ENCODE results near the gene NUDT14. TPM values are rescaled to one million over a fixed set of nuclear protein-coding genes. Genes with fewer than 3 reads are reported as not detected.

Gene NUDT14
- total and polyA plus RNA-seq, 3 experiments from 2014 or later: 6.7 to 12.4 (median 6.9) TPM

GRCh38 chr14:105136401-105137322, 44.5 kb downstream of the NUDT14 start:
- Histone ChIP-seq H3K4me1 (ENCODE audit: insufficient read depth, low read length) (no peaks in the 10 kb centered on the region), H3K27ac (ENCODE audit: low read depth, low read length) (no peak overlapping the region), H3K9me3 (ENCODE audit: low read length) (no peaks in the 10 kb centered on the region), H3K36me3 (ENCODE audit: insufficient read depth, low read length) (no peaks in the 10 kb centered on the region), H3K4me3 (ENCODE audit: low read length) (no peak overlapping the region), H3K27me3 (ENCODE audit: insufficient read depth, low read length, poor library complexity, severe bottlenecking) (no peaks in the 10 kb centered on the region)
- Mint-ChIP-seq H3K36me3 (peaks cover 0 to 4% (median 2%) of the 10 kb centered on the region in 3 donors), H3K4me3 (no peak overlapping the region), H3K27me3 (peaks cover 11 to 18% of the 10 kb centered on the region in 2 donors), H3K27ac (no peak overlapping the region), H3K4me1 (no peaks in the 10 kb centered on the region), H3K9me3 (peaks cover 8 to 15% (median 14%) of the 10 kb centered on the region in 5 donors)
- DNase-seq: no peak
- CTCF ChIA-PET: no interaction called here
- POLR2A ChIA-PET: no interaction called here

- H3K27ac Mint-ChIP-seq: no peak overlapping the region
- Histone ChIP-seq H3K9me3 (ENCODE audit: low read length) (no peaks in the 10 kb centered on the region), H3K36me3 (ENCODE audit: insufficient read depth, low read length) (no peaks in the 10 kb centered on the region), H3K27ac (ENCODE audit: low read depth, low read length) (no peak overlapping the region), H3K4me3 (ENCODE audit: low read length) (no peak overlapping the region), H3K27me3 (ENCODE audit: insufficient read depth, low read length, poor library complexity, severe bottlenecking) (no peaks in the 10 kb centered on the region), H3K4me1 (ENCODE audit: insufficient read depth, low read length) (no peaks in the 10 kb centered on the region)
- DNase-seq: no peak
- H3K9me3 Mint-ChIP-seq: peaks cover 8 to 20% (median 16%) of the 10 kb centered on the region in 5 donors
- no peaks in the 10 kb centered on the region for H3K4me1 Mint-ChIP-seq
- no peak overlapping the region for H3K4me3 Mint-ChIP-seq
- H3K27me3 Mint-ChIP-seq: peaks cover 11 to 18% of the 10 kb centered on the region in 2 donors
- H3K36me3 Mint-ChIP-seq: peaks cover 0 to 4% (median 2%) of the 10 kb centered on the region in 3 donors
- ChIA-PET CTCF (no interaction called here), POLR2A (no interaction called here)
Observed at GRCh38 chr14:105135700-105136395, 45.3 kb downstream of the NUDT14 start.

GRCh38 chr14:105132921-105133654, 48.0 kb downstream of the NUDT14 start:
- no peak overlapping the region for H3K4me3 Mint-ChIP-seq
- peaks cover 0 to 6% (median 5%) of the 10 kb centered on the region in 3 donors for H3K36me3 Mint-ChIP-seq
- ChIA-PET CTCF (no interaction called here), POLR2A (no interaction called here)
- no peaks in the 10 kb centered on the region for H3K36me3 ChIP-seq (ENCODE audit: insufficient read depth, low read length)
- no peaks in the 10 kb centered on the region for H3K4me1 Mint-ChIP-seq
- no peak overlapping the region for H3K27ac Mint-ChIP-seq
- H3K27me3 ChIP-seq (ENCODE audit: insufficient read depth, low read length, poor library complexity, severe bottlenecking): no peaks in the 10 kb centered on the region
- H3K9me3 Mint-ChIP-seq: peaks cover 3 to 29% (median 25%) of the 10 kb centered on the region in 5 donors
- no peaks in the 10 kb centered on the region for H3K9me3 ChIP-seq (ENCODE audit: low read length)
- peaks cover 19 to 27% of the 10 kb centered on the region in 2 donors for H3K27me3 Mint-ChIP-seq
- H3K4me1 ChIP-seq (ENCODE audit: insufficient read depth, low read length): no peaks in the 10 kb centered on the region
- no peak overlapping the region for H3K4me3 ChIP-seq (ENCODE audit: low read length)
- no peak overlapping the region for H3K27ac ChIP-seq (ENCODE audit: low read depth, low read length)
- DNase-seq: no peak

GRCh38 chr14:105131241-105131640, 49.9 kb downstream of the NUDT14 start:
- DNase-seq: no peak
- Histone ChIP-seq H3K27ac (ENCODE audit: low read depth, low read length) (no peak overlapping the region), H3K9me3 (ENCODE audit: low read length) (no peaks in the 10 kb centered on the region), H3K27me3 (ENCODE audit: insufficient read depth, low read length, poor library complexity, severe bottlenecking) (no peaks in the 10 kb centered on the region), H3K36me3 (ENCODE audit: insufficient read depth, low read length) (no peaks in the 10 kb centered on the region), H3K4me1 (ENCODE audit: insufficient read depth, low read length) (no peaks in the 10 kb centered on the region), H3K4me3 (ENCODE audit: low read length) (no peak overlapping the region)
- Mint-ChIP-seq H3K9me3 (peaks cover 3 to 29% (median 25%) of the 10 kb centered on the region in 5 donors), H3K27me3 (peaks cover 22 to 39% of the 10 kb centered on the region in 2 donors), H3K36me3 (peaks cover 0 to 6% (median 5%) of the 10 kb centered on the region in 3 donors), H3K4me3 (no peak overlapping the region), H3K4me1 (no peaks in the 10 kb centered on the region), H3K27ac (no peak overlapping the region)
- POLR2A ChIA-PET: no interaction called here
- CTCF ChIA-PET: no interaction called here

GRCh38 chr14:105128059-105128458, 53.1 kb downstream of the NUDT14 start:
- DNase-seq: no peak
- Histone ChIP-seq H3K27ac (ENCODE audit: low read depth, low read length) (no peak overlapping the region), H3K9me3 (ENCODE audit: low read length) (no peaks in the 10 kb centered on the region), H3K4me1 (ENCODE audit: insufficient read depth, low read length) (no peaks in the 10 kb centered on the region), H3K27me3 (ENCODE audit: insufficient read depth, low read length, poor library complexity, severe bottlenecking) (no peaks in the 10 kb centered on the region), H3K36me3 (ENCODE audit: insufficient read depth, low read length) (no peaks in the 10 kb centered on the region), H3K4me3 (ENCODE audit: low read length) (no peak overlapping the region)
- no peak overlapping the region for H3K27ac Mint-ChIP-seq
- H3K4me1 Mint-ChIP-seq: peaks cover 6 to 13% (median 10%) of the 10 kb centered on the region in 3 donors
- CTCF ChIA-PET: no interaction called here
- peaks cover 0 to 6% (median 3%) of the 10 kb centered on the region in 3 donors for H3K36me3 Mint-ChIP-seq
- POLR2A ChIA-PET: no interaction called here
- no peak overlapping the region for H3K4me3 Mint-ChIP-seq
- H3K9me3 Mint-ChIP-seq: peaks cover 0 to 24% (median 17%) of the 10 kb centered on the region in 5 donors
- peaks cover 20 to 53% of the 10 kb centered on the region in 2 donors for H3K27me3 Mint-ChIP-seq

GRCh38 chr14:105126981-105127329, 54.2 kb downstream of the NUDT14 start:
- Mint-ChIP-seq H3K36me3 (peaks cover 0 to 6% (median 3%) of the 10 kb centered on the region in 3 donors), H3K27ac (no peak overlapping the region), H3K4me1 (peaks cover 6 to 13% (median 10%) of the 10 kb centered on the region in 3 donors), H3K9me3 (peaks cover 3 to 23% (median 14%) of the 10 kb centered on the region in 5 donors), H3K4me3 (no peak overlapping the region), H3K27me3 (peaks cover 20 to 58% of the 10 kb centered on the region in 2 donors)
- no peak for DNase-seq
- no peak overlapping the region for H3K27ac ChIP-seq (ENCODE audit: low read depth, low read length)
- no peaks in the 10 kb centered on the region for H3K27me3 ChIP-seq (ENCODE audit: insufficient read depth, low read length, poor library complexity, severe bottlenecking)
- ChIA-PET CTCF (interaction anchor here (2.0 kb wide), 1 partner anchor 9 kb away, joined by 5 read pairs; no protein-coding TSS in a partner anchor), POLR2A (no interaction called here)
- no peak overlapping the region for H3K4me3 ChIP-seq (ENCODE audit: low read length)
- no peaks in the 10 kb centered on the region for H3K36me3 ChIP-seq (ENCODE audit: insufficient read depth, low read length)
- no peaks in the 10 kb centered on the region for H3K9me3 ChIP-seq (ENCODE audit: low read length)
- no peaks in the 10 kb centered on the region for H3K4me1 ChIP-seq (ENCODE audit: insufficient read depth, low read length)

GRCh38 chr14:105126126-105126980, 54.8 kb downstream of the NUDT14 start:
- no peaks in the 10 kb centered on the region for H3K27me3 ChIP-seq (ENCODE audit: insufficient read depth, low read length, poor library complexity, severe bottlenecking)
- Mint-ChIP-seq H3K27ac (no peak overlapping the region), H3K27me3 (peaks cover 23 to 62% of the 10 kb centered on the region in 2 donors), H3K4me3 (no peak overlapping the region), H3K4me1 (peaks cover 6 to 13% (median 10%) of the 10 kb centered on the region in 3 donors), H3K9me3 (peaks cover 4 to 28% (median 19%) of the 10 kb centered on the region in 5 donors), H3K36me3 (peaks cover 0 to 9% (median 3%) of the 10 kb centered on the region in 3 donors)
- no peaks in the 10 kb centered on the region for H3K9me3 ChIP-seq (ENCODE audit: low read length)
- CTCF ChIA-PET: interaction anchor here (2.0 kb wide), 1 partner anchor 9 kb away, joined by 5 read pairs; no protein-coding TSS in a partner anchor
- no peaks in the 10 kb centered on the region for H3K4me1 ChIP-seq (ENCODE audit: insufficient read depth, low read length)
- no peak overlapping the region for H3K27ac ChIP-seq (ENCODE audit: low read depth, low read length)
- no peak overlapping the region for H3K4me3 ChIP-seq (ENCODE audit: low read length)
- DNase-seq: no peak
- POLR2A ChIA-PET: no interaction called here
- no peaks in the 10 kb centered on the region for H3K36me3 ChIP-seq (ENCODE audit: insufficient read depth, low read length)

All from CD8-positive, alpha-beta memory T cell (primary cell).